Bronchial epithelial cell (primary cell): ENCODE data around the gene HSPA12A. TPM values are rescaled to one million over a fixed set of nuclear protein-coding genes. Genes with fewer than 3 reads are reported as not detected.

Experiments used
- DNase-seq: peaks from one replicate; pipeline ENCODE4 v3.0.0-alpha.2; 2010; ENCODE audit warnings: low read depth
- FAIRE-seq: peaks from 2 replicates; lab custom pipeline; 2011; peaks lifted over from hg19 to GRCh38; lab: Jason Lieb, UNC
- H3K27me3 ChIP-seq: 2 replicates; pipeline ENCODE4 v1.5.1; 2011; ENCODE audit warnings: low read length; ENCODE audit not compliant: control insufficient read depth, insufficient read depth
- H3K36me3 ChIP-seq: 2 replicates; pipeline ENCODE4 v1.5.1; 2011; ENCODE audit warnings: low read length; ENCODE audit not compliant: control insufficient read depth, insufficient read depth
- H3K4me3 ChIP-seq: 2 replicates; pipeline ENCODE4 v1.5.1; 2011; ENCODE audit warnings: mild to moderate bottlenecking, low read depth, low read length, control low read depth
- total RNA-seq: library from RNA; depleted of rRNA; stranded (reverse); fragments of >200 nt; gene quantifications from 2 replicates; pipeline ENCODE4 v1.2.1, GENCODE V29; 2014
- TF ChIP-seq, protein P1 (sequence below): IDR thresholded peaks from 2 replicates; pipeline ENCODE4 v1.5.1; 2011; ENCODE audit warnings: mild to moderate bottlenecking, moderate library complexity, low read length, control low read depth, inconsistent platforms; ENCODE audit not compliant: insufficient read depth, severe bottlenecking

HSPA12A gene
- total RNA-seq, 1 donor from 2014 or later: 0.79 TPM

DNA sequence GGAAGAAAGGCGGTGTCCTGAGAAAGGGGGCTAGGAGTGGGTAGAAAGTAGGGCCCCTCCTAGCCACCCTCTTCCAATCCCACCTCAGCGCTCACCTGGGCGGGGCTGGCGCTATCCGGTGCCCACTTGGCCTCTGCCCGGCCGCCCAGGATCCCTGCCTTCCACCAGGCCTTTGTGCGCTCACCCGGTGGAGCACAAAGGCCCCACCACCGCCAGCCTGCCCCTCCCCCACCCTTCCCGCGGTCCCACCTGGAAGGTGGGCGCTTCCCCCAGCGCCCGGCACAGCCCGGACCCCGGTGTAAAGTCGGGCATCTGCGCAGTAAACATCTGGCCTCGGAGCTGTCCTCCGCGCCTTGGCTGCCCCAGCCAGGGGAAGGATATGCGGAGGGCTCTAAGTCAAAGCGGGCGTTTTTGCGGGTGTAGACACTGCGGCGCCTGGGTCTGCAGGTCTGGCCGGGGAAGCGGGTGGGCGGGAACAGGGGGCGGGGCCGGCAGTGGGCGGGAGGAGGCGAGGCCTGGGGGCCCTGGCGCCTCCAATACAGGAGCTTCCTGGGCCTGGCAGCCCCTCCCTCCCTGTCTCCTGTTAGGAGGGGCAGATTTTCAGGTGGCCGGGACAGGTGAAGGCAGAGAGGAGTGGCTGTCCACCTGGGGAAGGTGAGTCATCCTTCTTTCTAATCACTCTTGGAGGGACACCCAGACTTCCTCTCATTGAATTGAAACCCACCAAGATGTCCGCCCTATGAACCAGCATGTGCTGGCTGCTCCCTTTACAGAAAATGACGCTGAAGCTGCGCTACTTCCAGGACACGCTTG lies 72.3 kb downstream of the HSPA12A start:
- peak; percentile 7 for DNase-seq
- no peak for FAIRE-seq
- Histone ChIP-seq H3K27me3 (no peaks in the 10 kb centered on the region), H3K4me3 (no peak overlapping the region), H3K36me3 (no peaks in the 10 kb centered on the region)
- TF ChIP-seq, protein P1, sequence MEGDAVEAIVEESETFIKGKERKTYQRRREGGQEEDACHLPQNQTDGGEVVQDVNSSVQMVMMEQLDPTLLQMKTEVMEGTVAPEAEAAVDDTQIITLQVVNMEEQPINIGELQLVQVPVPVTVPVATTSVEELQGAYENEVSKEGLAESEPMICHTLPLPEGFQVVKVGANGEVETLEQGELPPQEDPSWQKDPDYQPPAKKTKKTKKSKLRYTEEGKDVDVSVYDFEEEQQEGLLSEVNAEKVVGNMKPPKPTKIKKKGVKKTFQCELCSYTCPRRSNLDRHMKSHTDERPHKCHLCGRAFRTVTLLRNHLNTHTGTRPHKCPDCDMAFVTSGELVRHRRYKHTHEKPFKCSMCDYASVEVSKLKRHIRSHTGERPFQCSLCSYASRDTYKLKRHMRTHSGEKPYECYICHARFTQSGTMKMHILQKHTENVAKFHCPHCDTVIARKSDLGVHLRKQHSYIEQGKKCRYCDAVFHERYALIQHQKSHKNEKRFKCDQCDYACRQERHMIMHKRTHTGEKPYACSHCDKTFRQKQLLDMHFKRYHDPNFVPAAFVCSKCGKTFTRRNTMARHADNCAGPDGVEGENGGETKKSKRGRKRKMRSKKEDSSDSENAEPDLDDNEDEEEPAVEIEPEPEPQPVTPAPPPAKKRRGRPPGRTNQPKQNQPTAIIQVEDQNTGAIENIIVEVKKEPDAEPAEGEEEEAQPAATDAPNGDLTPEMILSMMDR: no peak

DNA sequence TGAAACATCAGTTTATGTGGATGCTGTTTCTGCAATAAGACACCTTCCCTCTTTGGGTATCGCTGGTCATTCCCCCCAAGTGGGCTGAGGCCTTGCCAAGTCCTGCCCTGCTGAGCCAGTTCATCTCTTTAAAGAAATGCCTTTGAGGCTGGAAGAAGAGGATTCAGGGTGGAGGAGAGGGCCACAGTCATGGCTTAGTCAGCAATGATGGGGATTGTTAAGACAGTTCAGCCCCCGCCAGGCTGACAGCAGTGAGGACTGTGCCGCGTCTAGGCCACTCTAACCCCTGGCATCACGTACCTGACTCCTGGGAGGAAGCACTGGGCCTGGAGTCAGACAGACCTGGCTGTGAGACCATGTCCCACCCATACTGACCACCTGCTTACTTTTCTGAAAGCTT lies 73.3 kb downstream of the HSPA12A start:
- H3K36me3 ChIP-seq: no peaks in the 10 kb centered on the region
- no peak for FAIRE-seq
- TF ChIP-seq, protein P1: no peak
- no peak overlapping the region for H3K4me3 ChIP-seq
- H3K27me3 ChIP-seq: no peaks in the 10 kb centered on the region
- no peak for DNase-seq

DNA sequence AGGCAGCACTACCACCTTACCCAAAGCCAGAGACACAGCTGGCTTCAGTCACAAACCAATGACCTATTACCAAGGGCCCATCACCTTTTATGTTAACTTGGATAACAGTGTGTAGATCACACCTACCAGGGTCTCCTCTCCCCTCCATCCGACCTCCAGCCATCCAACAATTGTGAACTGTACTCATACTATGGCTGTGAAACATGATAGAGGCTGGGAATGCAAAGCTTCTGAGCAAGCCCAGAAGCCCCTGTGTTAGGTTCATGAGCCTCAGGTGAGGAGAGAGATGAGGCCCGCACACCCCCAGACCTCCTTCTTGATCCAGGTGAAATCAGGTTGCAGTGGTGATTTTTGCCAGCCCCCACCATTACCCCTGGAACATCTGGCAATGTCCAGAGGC lies 73.9 kb downstream of the HSPA12A start:
- DNase-seq (no peak), FAIRE-seq (no peak)
- TF ChIP-seq, protein P1: no peak
- Histone ChIP-seq H3K4me3 (no peak overlapping the region), H3K36me3 (no peaks in the 10 kb centered on the region), H3K27me3 (no peaks in the 10 kb centered on the region)

DNA sequence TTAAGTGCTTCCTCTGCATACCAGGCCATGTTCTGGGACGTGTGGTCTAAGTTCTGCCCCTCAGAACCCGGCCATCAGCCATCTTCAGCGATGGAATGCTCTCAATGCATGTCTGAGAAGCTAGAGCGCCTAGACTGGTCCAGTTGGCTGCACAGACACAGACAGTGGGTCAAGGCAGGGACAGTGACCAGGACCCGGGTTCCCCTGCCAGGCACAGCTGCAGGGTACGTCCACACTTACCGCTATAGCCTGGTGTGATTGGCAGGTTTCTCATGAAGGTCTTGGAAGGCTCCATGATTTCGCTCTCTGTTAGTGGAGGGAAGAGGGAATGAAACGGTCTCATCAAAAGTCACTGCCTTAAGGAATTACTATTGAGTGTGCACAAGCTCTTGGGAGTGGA lies 74.3 kb downstream of the HSPA12A start:
- Histone ChIP-seq H3K27me3 (no peaks in the 10 kb centered on the region), H3K36me3 (no peaks in the 10 kb centered on the region), H3K4me3 (no peak overlapping the region)
- TF ChIP-seq, protein P1: no peak
- no peak for DNase-seq
- no peak for FAIRE-seq

DNA sequence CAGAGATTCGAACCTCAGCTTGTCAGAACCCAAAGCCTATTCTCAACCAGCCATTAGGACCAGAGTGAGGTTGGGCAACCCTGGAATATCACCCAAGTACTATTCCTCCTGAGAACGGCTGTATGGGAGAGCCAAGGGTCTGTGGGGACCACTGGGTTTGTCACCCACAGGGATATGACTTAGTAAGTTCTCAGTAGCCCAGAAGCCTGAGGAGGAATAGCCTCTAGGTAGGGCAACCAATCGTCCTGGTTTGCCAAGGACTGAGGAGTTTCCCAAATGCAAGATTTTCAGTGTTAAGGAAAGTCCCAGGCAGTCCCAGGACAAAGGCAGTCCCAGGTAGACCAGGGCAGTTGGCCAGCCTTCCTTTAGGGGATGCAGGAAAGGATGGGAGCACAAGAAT lies 74.9 kb downstream of the HSPA12A start:
- no peak overlapping the region for H3K4me3 ChIP-seq
- DNase-seq (no peak), FAIRE-seq (peak; percentile 40)
- H3K27me3 ChIP-seq: no peaks in the 10 kb centered on the region
- TF ChIP-seq, protein P1: no peak
- no peaks in the 10 kb centered on the region for H3K36me3 ChIP-seq
